Astrocyte (in vitro differentiated cells and primary cell): ENCODE results near the gene TMEM41B.

Experiments used
- EZH2 ChIP-seq: IDR thresholded peaks from 2 replicates; pipeline ENCODE4 v1.6.1; 2012; ENCODE audit warnings: mild to moderate bottlenecking, low read length, inconsistent platforms; ENCODE audit not compliant: insufficient read depth
- TF ChIP-seq, protein P1 (sequence below): IDR thresholded peaks from 2 replicates; pipeline ENCODE4 v1.5.1; 2011; ENCODE audit warnings: low read depth, mild to moderate bottlenecking, inconsistent platforms, low read length, moderate library complexity; ENCODE audit not compliant: insufficient read depth

DNA sequence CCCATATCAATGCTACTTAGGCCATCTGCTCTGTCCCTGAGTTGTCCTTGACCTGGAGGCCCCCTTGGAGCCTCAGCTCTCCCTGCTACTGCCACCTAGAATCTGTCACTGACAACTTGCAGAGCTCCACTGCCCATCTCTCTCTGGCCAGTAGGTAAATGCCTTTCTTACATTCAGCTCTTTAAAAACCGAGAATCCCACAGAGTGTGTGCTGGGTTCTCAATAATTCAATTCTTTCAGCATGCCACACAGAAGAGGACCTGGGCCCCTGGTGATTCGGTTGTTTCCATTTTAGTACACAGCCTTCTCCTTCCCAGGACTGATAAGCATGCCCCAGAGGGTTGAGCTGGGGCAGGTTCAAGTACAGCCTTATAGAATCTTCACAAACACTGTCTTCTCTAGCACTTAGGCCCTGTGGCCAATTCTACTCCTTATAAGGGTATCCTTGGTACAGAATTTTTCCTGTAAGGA, 48.0 kb upstream of the TMEM41B start:
- TF ChIP-seq, protein P1, sequence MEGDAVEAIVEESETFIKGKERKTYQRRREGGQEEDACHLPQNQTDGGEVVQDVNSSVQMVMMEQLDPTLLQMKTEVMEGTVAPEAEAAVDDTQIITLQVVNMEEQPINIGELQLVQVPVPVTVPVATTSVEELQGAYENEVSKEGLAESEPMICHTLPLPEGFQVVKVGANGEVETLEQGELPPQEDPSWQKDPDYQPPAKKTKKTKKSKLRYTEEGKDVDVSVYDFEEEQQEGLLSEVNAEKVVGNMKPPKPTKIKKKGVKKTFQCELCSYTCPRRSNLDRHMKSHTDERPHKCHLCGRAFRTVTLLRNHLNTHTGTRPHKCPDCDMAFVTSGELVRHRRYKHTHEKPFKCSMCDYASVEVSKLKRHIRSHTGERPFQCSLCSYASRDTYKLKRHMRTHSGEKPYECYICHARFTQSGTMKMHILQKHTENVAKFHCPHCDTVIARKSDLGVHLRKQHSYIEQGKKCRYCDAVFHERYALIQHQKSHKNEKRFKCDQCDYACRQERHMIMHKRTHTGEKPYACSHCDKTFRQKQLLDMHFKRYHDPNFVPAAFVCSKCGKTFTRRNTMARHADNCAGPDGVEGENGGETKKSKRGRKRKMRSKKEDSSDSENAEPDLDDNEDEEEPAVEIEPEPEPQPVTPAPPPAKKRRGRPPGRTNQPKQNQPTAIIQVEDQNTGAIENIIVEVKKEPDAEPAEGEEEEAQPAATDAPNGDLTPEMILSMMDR = no peak
- TF ChIP-seq EZH2 = no peak
